ENCODE results near the gene STEAP2.

STEAP2 gene

DNA sequence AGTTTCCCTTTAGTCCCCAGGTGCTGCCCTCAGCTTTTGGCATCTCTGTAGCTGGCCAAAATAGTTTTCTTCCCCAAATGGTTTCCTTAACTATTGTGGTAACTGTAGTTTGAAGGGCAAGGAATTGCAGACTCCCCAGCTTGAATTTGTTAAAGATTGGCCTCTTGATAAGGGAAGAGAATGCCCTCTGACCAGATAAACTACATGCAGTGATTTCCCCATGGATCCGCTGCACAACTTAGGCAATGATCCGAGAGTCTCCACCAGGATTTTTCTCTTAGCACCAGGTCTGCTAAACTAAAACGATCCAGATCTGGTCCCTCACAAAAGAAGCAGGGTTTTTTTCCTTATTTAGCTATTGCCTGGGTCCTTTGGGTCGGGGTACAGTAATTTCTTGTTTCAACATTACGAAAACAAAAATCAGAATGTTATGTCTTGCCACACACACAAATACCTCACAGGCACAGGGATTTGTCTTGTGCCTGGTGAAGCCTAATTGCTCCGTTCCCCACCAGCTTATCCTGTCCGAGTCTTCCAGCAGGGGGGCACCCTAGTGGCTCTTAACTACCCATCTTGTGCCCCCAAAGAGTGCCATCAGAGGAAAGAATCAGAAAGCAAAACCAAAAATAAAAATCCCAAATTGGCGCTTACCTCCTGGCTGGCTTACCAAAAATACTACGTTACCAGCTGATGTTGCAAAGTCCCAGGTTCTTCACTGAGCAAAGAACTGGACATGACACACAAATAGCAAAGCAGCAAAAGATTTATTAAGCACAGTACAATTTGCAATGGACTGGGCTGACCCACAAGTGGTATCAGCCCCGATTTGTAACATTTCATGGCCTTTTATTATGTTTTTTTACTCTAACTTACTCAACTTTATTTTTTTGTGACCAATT, 16.4 kb upstream of the STEAP2 start:
- no peak for DNase-seq (ENCODE audit: low spot score)

DNA sequence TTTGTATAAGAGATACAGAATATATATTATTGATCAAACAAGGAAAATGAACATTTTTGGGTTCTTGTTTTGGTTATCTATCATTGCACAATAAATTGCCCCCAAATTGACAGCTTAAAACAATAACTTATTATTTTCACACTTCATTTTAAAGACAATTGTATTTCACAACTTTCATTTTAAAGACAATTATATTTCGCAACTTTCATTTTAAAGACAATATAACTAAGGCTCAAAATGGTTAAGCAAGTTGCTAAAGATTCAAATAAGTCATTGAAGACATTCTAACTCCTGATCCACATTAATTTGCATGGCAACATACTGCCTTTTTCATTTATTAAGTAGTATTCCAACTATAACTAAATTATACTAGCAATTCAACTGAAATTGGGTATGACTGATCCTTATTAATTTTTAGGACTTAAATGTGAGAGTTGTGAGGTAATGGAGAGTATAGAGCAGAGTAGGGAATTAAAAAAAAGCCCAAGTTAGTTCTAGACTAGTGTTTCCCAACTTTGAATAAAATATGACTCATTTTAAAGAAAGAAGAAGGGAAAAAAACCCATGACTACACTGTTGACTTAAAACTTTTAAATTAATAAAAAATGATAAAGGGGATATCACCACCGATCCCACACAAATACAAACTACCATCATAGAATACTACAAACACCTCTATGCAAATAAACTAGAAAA, 9.9 kb upstream of the STEAP2 start:
- no peak for DNase-seq (ENCODE audit: low spot score)

DNA sequence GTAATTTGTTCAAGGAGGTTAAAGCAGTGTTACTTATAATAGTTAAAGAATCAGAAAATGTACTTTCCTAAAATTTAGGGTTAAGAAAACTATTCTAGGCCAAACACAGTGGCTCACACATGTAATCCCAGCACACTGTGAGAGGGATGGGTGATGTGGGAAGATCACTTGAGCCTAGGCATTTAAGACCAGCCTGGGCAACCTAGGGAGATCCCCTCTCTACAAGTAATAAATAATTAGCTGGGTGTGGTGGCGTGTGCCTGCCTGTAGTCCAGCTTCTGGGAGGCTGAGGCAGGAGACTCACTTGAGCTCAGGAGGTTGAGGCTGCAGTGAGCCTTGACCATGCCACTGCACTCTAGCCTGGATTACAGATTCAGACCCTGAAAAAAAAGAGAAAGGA, 3.6 kb upstream of the STEAP2 start:
- no peak for DNase-seq (ENCODE audit: low spot score)

DNA sequence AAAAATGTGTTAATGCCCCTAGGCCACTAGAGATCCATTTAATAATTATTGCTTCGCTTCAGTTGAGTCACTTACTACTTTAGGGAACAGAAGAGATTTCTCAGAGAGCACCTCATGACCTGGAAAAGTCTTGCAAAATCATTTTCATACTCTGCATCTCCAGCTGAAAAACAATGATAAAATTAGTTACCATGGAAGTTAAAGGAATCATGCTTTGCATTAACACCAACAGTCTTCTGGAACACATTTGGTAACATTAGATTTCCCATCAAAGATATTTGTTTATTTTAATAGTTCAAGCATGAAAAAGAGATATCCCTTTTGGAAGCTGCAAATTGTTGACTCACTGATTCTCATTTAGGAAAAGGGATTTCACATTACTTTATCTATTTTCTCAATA, 1.8 kb upstream of the STEAP2 start:
- DNase-seq (ENCODE audit: low spot score), result no peak

DNA sequence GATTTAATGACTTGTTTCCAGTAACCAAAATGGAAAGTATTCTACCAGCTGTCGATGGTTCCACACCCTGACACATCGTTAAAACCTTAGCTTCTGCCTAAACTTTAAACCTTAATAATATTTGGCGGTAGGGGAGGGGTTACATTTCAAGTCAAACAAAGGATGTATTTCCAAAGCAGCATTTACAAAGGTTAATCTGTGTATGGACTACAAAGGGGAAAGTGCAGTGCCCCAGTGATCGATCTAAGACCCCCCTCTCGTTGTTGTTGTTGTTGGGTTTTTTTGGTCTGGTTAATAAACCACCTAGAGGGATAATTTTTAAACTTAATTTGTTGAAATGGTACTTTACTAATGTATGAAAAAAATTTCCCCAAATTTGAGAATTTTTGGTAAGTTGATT, 1.1 kb upstream of the STEAP2 start:
- DNase-seq (ENCODE audit: low spot score), result peak; percentile 12

DNA sequence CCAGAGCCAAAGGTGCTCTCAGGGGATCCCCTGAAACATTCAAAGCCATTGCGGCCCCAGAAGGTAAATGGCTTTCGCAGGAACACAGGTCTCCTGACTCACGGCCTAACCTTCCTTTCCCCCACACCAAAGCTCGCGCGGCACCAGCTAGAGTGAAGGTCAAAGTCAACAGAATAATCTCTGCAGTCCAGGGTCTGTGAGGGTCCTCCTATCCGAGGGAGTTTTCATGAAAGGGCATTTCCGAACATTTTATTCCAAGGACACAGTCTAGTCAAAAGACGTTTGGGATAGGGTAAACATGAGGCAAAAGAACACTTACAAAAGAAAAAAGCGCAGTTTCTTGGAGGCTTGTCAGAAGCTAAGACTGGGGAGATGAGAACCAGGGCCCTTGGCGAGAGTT, 559 bp upstream of the STEAP2 start:
- peak; percentile 4 for DNase-seq (ENCODE audit: low spot score)

DNA sequence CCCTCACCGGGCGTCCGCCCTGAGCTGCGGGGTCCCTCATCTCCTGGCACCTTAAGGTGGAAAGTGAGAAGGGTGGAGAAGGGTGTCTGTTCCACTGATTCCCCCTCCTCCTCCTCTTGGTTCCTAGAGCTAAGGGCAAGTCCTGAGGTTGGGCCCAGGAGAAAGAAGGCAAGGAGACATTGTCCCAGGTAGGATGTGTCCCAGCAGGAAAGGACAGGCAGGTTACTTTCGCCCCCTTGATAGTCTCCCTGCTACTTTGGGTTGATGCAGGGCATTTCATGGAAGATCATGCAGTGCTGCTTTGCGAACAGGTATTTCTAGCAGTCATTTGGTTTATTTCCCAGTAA, 582 bp downstream of the STEAP2 start:
- DNase-seq (ENCODE audit: low spot score), result no peak

DNA sequence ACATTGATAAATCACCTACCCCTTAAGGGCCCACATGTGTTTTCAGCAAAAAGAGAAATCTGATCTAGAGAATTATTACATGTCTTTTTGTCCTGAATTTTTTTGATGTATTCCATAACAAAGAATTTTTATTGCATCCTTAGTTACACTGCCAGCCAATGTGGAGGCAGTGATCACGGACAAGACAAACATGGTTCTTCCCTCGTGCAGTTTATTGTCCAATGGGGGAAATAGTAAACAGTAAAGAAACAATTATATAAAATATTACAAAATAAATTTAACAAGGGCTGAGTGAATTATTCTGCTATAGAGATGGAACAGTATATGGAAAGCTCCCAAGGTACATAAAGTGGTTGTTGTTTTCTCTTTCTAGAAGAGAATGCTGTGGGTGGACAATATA, 2.0 kb downstream of the STEAP2 start:
- no peak for DNase-seq (ENCODE audit: low spot score)

DNA sequence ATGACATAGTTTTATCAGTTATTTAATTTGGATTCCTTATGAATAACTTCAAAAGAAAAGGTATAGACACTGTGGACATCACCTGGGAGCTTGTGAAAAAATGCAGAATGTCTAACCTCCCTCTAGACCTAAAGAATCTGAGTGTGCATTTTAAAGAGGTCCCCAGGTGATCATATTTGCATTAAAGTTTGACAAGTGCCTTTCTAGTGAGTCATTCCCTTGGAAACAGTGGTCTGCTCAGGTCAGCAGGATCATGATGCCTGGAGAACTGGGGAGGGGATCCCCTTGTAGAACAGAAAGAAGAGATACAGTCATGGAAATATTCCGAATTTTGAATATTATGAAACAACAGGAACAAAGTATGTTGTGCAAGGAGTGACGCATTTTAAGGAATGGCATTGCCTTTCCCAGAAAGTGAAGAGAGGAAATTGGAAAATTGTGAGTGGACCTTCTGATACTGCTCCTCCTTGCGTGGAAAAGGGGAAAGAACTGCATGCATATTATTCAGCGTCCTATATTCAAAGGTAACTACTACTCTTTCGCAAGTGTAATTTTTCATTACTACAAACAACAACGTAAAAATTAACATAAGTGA, 4.6 kb downstream of the STEAP2 start:
- DNase-seq (ENCODE audit: low spot score), result no peak

DNA sequence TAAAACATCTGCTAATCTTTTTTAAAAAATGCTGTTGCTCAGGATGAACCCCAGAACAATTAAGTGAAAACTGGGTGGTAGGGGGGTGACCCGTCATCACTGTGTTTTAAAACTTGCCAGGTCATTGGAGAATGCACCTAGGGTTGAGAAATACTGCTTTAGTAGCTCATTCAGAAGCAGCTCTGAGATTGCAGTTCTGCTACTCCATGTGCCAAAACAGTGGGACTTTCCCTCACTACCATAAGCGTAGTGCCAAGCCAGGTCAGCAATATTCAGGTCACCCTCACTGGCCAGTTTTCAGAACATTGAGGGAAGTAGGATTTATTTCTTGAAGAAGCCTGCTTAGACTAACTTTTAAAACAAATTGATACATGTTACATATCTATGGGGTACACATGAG, 5.2 kb downstream of the STEAP2 start:
- DNase-seq (ENCODE audit: low spot score), result no peak

DNA sequence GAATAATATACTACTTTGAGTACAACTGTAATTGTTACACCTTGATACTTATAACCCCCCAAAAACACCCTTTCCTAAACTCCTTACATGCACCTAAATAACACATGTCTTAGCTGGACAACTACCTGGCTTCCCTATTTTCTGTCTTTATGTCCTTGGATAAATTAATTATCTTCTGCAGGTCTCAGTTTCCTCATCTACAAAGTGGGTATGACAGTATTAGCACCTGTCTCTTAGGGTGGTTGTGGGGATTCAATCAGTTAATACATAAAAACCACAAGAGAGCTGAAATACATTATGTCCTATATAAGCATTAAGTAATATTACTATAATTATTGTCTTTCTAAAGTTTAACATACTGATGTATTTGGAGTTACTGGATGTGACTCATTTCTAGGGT, 10.8 kb downstream of the STEAP2 start:
- no peak for DNase-seq (ENCODE audit: low spot score)

DNA sequence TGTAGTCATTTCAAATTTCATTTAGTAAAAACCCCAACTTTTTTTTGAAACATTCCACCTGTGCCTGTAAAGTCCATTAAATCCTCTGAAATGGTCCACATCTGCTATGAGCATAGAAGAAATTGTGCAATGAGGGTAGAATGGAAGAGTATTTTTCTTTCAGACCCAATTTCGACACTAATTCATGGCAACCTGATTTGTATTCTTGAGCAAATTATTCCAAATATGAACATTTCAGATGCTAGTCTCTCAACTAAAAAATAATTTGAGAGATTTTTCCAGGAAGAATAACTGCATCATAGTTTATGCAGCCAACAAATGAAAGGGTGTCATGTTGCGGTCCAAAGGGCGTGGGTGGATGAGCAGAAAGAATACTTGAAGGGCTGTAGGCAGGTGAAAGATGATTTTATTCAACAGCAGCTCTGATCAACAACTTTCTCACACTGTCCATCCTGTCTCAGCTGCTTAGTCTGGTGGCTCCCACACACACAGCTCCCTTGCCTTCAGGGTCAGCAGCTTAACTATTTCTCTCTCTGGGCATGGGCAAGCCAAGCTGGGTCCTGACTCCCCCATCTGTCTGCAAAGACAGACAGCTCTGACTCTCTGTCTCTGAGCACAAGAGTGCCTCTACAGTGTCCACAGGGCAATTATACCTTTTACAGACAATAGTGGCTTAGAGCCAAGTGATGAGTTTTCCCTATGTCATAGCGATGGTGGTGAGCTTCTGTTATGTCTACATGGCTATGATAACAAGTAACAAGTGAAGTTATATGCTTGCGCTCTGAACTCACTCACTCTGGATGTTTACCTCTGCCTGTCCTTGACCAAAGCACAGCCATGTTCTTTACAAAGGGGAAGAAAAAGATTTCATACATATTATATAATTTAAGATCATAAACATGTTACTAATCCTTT, 11.5 kb downstream of the STEAP2 start:
- no peak for DNase-seq (ENCODE audit: low spot score)

DNA sequence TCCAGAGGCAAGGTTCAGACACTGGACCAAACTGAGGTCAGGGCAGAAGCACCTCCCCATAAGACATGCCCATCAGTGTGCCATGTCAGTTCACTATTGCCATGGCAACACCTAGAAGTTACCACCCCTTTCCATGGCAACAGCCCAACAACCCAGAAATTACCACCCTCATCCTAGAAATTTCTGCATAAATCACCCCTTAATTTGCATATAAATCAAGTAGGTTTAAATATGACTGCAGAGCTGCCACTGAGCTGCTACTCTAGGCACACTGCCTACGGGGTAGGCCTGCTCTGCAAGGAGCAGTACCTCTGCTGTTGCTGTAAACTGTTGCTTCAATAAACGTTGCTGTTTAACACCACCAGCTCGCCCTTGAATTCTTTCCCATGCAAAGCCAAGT, 12.7 kb downstream of the STEAP2 start:
- DNase-seq (ENCODE audit: low spot score), result no peak

DNA sequence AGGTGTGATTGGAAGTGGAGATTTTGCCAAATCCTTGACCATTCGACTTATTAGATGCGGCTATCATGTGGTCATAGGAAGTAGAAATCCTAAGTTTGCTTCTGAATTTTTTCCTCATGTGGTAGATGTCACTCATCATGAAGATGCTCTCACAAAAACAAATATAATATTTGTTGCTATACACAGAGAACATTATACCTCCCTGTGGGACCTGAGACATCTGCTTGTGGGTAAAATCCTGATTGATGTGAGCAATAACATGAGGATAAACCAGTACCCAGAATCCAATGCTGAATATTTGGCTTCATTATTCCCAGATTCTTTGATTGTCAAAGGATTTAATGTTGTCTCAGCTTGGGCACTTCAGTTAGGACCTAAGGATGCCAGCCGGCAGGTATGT, 13.6 kb downstream of the STEAP2 start:
- DNase-seq (ENCODE audit: low spot score), result no peak

DNA sequence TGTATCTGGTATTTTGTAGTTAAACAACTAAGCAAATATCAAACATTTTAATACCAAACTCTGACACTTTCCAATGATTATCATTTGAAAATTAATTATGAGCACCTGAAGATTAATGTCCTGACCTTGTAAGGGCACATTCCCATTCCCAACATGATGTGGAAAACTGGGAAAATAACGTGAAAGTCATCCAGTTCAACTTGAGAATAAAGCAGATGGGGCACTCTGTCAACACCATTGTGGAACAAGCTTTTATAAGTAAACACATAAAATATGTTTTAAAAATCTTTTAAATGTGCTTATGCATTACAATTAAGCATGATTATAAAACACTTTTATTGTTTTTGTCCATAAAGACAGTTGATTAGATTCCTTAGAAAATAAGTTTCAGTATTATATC, 14.1 kb downstream of the STEAP2 start:
- DNase-seq (ENCODE audit: low spot score), result no peak

DNA sequence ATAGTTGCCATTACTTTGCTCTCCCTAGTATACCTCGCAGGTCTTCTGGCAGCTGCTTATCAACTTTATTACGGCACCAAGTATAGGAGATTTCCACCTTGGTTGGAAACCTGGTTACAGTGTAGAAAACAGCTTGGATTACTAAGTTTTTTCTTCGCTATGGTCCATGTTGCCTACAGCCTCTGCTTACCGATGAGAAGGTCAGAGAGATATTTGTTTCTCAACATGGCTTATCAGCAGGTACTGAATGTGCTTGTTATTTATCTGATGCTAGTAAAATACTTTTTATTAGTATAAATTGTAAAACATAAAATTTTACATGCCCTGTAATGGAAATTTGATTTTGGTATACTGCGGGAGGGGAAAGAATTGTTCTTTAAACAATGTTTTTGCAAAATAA, 15.7 kb downstream of the STEAP2 start:
- no peak for DNase-seq (ENCODE audit: low spot score)

DNA sequence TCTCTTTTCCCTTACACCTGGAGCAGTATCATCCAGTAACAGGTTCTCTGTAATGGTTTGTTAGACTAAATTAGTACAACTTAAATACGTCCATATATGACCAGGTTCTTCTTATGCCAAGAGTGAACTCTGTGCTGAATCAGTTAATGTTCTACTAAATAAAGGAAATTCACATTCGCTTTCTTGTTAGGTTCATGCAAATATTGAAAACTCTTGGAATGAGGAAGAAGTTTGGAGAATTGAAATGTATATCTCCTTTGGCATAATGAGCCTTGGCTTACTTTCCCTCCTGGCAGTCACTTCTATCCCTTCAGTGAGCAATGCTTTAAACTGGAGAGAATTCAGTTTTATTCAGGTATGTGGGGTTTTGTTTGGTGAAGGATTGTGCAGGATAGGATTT, 18.1 kb downstream of the STEAP2 start:
- DNase-seq (ENCODE audit: low spot score), result no peak

DNA sequence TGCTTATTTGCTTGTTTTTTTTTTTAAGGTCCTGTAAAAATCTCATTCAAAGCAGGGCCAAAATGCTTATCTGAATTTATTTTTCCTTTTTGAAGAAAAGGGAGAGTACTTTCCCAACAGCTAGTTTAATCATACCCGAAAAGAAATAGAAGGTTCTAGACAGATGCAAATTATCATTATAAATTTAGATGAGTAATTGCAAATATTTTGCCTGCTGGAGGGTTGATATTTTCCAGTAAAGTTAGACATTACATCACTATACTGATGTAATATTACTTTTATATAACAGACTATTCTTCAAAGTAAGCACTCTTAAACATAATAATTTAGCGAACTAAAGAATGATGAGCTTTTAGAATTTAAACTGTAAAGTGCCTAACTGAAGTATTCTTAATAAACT, 19.3 kb downstream of the STEAP2 start:
- no peak for DNase-seq (ENCODE audit: low spot score)

DNA sequence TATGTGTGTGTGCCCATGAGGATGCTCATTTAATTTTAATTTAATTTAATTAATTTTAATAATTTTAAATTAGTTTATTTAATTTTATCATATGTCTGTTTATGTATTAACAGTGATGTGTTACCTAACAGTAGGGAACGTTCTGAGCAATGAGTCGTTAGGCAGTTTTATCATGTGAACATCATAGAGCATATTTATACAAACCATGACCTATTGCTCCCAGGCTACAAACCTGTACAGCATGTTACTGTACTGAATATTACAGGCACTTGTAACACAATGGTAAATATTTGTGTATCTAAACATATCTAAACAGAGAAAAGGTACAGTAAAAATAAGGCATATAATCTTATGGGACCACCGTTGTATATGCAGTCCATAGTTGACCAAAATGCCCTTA, 19.8 kb downstream of the STEAP2 start:
- DNase-seq (ENCODE audit: low spot score), result no peak

DNA sequence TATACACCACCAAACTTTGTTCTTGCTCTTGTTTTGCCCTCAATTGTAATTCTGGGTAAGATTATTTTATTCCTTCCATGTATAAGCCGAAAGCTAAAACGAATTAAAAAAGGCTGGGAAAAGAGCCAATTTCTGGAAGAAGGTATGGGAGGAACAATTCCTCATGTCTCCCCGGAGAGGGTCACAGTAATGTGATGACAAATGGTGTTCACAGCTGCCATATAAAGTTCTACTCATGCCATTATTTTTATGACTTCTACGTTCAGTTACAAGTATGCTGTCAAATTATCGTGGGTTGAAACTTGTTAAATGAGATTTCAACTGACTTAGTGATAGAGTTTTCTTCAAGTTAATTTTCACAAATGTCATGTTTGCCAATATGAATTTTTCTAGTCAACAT, 20.9 kb downstream of the STEAP2 start:
- DNase-seq (ENCODE audit: low spot score), result no peak

DNA sequence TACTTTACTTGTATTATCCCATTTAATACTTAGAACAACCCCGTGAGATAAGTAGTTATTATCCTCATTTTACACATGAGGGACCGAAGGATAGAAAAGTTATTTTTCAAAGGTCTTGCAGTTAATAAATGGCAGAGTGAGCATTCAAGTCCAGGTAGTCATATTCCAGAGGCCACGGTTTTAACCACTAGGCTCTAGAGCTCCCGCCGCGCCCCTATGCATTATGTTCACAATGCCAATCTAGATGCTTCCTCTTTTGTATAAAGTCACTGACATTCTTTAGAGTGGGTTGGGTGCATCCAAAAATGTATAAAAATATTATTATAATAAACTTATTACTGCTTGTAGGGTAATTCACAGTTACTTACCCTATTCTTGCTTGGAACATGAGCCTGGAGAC, 22.0 kb downstream of the STEAP2 start:
- DNase-seq (ENCODE audit: low spot score), result no peak

DNA sequence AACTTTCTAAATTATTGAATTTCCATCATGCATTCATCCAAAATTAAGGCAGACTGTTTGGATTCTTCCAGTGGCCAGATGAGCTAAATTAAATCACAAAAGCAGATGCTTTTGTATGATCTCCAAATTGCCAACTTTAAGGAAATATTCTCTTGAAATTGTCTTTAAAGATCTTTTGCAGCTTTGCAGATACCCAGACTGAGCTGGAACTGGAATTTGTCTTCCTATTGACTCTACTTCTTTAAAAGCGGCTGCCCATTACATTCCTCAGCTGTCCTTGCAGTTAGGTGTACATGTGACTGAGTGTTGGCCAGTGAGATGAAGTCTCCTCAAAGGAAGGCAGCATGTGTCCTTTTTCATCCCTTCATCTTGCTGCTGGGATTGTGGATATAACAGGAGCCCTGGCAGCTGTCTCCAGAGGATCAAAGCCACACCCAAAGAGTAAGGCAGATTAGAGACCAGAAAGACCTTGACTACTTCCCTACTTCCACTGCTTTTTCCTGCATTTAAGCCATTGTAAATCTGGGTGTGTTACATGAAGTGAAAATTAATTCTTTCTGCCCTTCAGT, 25.3 kb downstream of the STEAP2 start:
- DNase-seq (ENCODE audit: low spot score), result no peak

All from HuH-7.5 (cell line).